HCT116 (cell line): ENCODE results near the gene USP2. TPM values are rescaled to one million over a fixed set of nuclear protein-coding genes. Genes with fewer than 3 reads are reported as not detected.

ENCODE experiments used
- ATAC-seq: fragments of 200-7000 bp; cut with Tn5 transposase; 2 replicates; pipeline ENCODE4 v1.9.1; 2020; ENCODE audit warnings: mild to moderate bottlenecking, moderate library complexity
- BruUV-seq: library from RNA; stranded (reverse); fragments of 400-500 nt; replicated peaks from 2 replicates; lab custom pipeline; 2021; lab: Mats Ljungman, UMichigan
- CTCF ChIA-PET: fragments of 300-600 bp; sonication (Branson Sonifier 250); formaldehyde crosslinking; loops from one replicate; lab custom pipeline; 2021; ENCODE audit warnings: antibody characterized with exemption; lab: Charles Lee
- POLR2A ChIA-PET: fragments of 300-600, 350-600 bp; sonication (Branson Sonifier 250); formaldehyde crosslinking; loops from one replicate; lab custom pipeline; 2021; ENCODE audit warnings: antibody characterized with exemption; lab: Charles Lee
- RAD21 ChIA-PET, 2 experiments: fragments of 300-600 bp; sonication (Branson Sonifier 250); formaldehyde crosslinking; loops; one replicate each; lab custom pipeline; 2023; ENCODE audit warnings: low total read pairs in 2 of 2; ENCODE audit not compliant: uncharacterized antibody in 2 of 2, unreplicated experiment in 2 of 2, low non-redundant PET in 1 of 2; lab: Charles Lee
- DNase-seq: peaks from one replicate; pipeline ENCODE4 v3.0.0-alpha.2; 2010; ENCODE audit warnings: low read depth, low spot score
- H2AFZ ChIP-seq: fragments of 200-600 bp; shearing (Covaris generic), sonication (generic); 2 replicates; pipeline ENCODE4 v1.6.1; 2017; ENCODE audit warnings: low read depth, mixed run types, mixed read lengths, antibody characterized with exemption, low read length; ENCODE audit not compliant: poor library complexity, severe bottlenecking
- H3K27ac ChIP-seq: 2 replicates; pipeline ENCODE4 v1.5.1; 2012; ENCODE audit warnings: low read depth, low read length
- H3K27me3 ChIP-seq: fragments of 200-600 bp; sonication (generic); 2 replicates; pipeline ENCODE4 v1.6.1; 2016; ENCODE audit warnings: mixed run types, low read length, mixed read lengths; ENCODE audit not compliant: insufficient read depth
- H3K36me3 ChIP-seq, 2 experiments: fragments of 200-500 bp in 1 of 2; fragments of 200-600 bp in 1 of 2; sonication (Bioruptor generic) in 1 of 2; sonication (generic) in 1 of 2; 2 replicates each; pipeline versions ENCODE4 v1.5.1 to v1.6.1; 2014 to 2016; ENCODE audit warnings: low read length in 2 of 2, inconsistent platforms in 1 of 2, mixed read lengths in 1 of 2, mixed run types in 1 of 2; ENCODE audit not compliant: insufficient read depth in 2 of 2, control insufficient read depth in 1 of 2
- H3K4me1 ChIP-seq, 2 experiments: fragments of 200-600 bp in 1 of 2; sonication (generic) in 1 of 2; 2 replicates each; pipeline versions ENCODE4 v1.5.1 to v1.6.1; 2012 to 2017; ENCODE audit warnings: low read length in 2 of 2, inconsistent platforms in 1 of 2, mild to moderate bottlenecking in 1 of 2, mixed read lengths in 1 of 2, mixed run types in 1 of 2, moderate library complexity in 1 of 2; ENCODE audit not compliant: insufficient read depth in 2 of 2, control insufficient read depth in 1 of 2
- H3K4me2 ChIP-seq: fragments of 200-600 bp; sonication (generic); 2 replicates; pipeline ENCODE4 v1.6.1; 2017; ENCODE audit warnings: mixed run types, low read length, mixed read lengths
- H3K4me3 ChIP-seq, 2 experiments: fragments of 200-600 bp in 1 of 2; sonication (generic) in 1 of 2; replicated peaks in 1 of 2; 2 replicates each; pipeline ENCODE4 v1.5.1; 2011 to 2016; ENCODE audit warnings: low read length in 2 of 2, control low read depth in 1 of 2, low read depth in 1 of 2, mild to moderate bottlenecking in 1 of 2, mixed read lengths in 1 of 2, mixed run types in 1 of 2
- H3K79me2 ChIP-seq: fragments of 200-600 bp; sonication (generic); 2 replicates; pipeline ENCODE4 v1.6.1; 2017; ENCODE audit warnings: mild to moderate bottlenecking, mixed run types, low read length, moderate library complexity, mixed read lengths; ENCODE audit not compliant: insufficient read depth
- H3K9ac ChIP-seq: fragments of 200-600 bp; sonication (generic); 2 replicates; pipeline ENCODE4 v1.6.1; 2016; ENCODE audit warnings: low read length, mixed read lengths
- H3K9me2 ChIP-seq: fragments of 200-600 bp; sonication (generic), shearing (Covaris generic); 2 replicates; pipeline ENCODE4 v1.6.1; 2017; ENCODE audit warnings: mixed run types, mild to moderate bottlenecking, moderate library complexity; ENCODE audit not compliant: insufficient read depth
- H3K9me3 ChIP-seq, 2 experiments: fragments of 200-500 bp in 1 of 2; fragments of 200-600 bp in 1 of 2; sonication (Bioruptor generic) in 1 of 2; sonication (generic) in 1 of 2; 2 replicates each; pipeline ENCODE4 v1.6.1; 2014 to 2017; ENCODE audit warnings: low read length in 2 of 2, mixed read lengths in 2 of 2, inconsistent platforms in 1 of 2, low read depth in 1 of 2, mild to moderate bottlenecking in 1 of 2, mixed run types in 1 of 2, moderate library complexity in 1 of 2; ENCODE audit not compliant: control insufficient read depth in 1 of 2, insufficient read depth in 1 of 2
- H4K20me1 ChIP-seq: fragments of 200-600 bp; sonication (generic), shearing (Covaris generic); 2 replicates; pipeline ENCODE4 v1.6.1; 2017; ENCODE audit warnings: mixed run types, mild to moderate bottlenecking, moderate library complexity; ENCODE audit not compliant: insufficient read depth
- CBX3 ChIP-seq: IDR thresholded peaks from 2 replicates; pipeline ENCODE4 v1.6.1; 2012; ENCODE audit warnings: low read depth
- EGR1 ChIP-seq: IDR thresholded peaks from 2 replicates; pipeline ENCODE4 v1.6.1; 2012; ENCODE audit warnings: low read depth
- ELF1 ChIP-seq: IDR thresholded peaks from 2 replicates; pipeline ENCODE4 v1.6.1; 2012; ENCODE audit warnings: low read depth, borderline replicate concordance
- EZH2phosphoT487 ChIP-seq: fragments of 200-600 bp; IDR thresholded peaks from 2 replicates; pipeline ENCODE4 v1.6.1; 2018; ENCODE audit warnings: antibody characterized with exemption, borderline replicate concordance
- JUND ChIP-seq: IDR thresholded peaks from 2 replicates; pipeline ENCODE4 v1.6.1; 2012
- POLR2A ChIP-seq: IDR thresholded peaks from 2 replicates; pipeline ENCODE4 v1.7.0; 2011; ENCODE audit warnings: borderline replicate concordance; ENCODE audit not compliant: insufficient read depth, insufficient read length; ENCODE audit errors: extremely low read depth
- RAD21 ChIP-seq: IDR thresholded peaks from 2 replicates; pipeline ENCODE4 v1.6.1; 2012; ENCODE audit warnings: low read depth, mild to moderate bottlenecking
- SP1 ChIP-seq: IDR thresholded peaks from 2 replicates; pipeline ENCODE4 v1.6.1; 2012; ENCODE audit warnings: low read depth
- SRF ChIP-seq: IDR thresholded peaks from 2 replicates; pipeline ENCODE4 v1.6.1; 2012; ENCODE audit warnings: low read depth
- TCF7L2 ChIP-seq: IDR thresholded peaks from 2 replicates; pipeline ENCODE4 v1.7.0; 2011; ENCODE audit warnings: borderline replicate concordance, inconsistent platforms; ENCODE audit not compliant: insufficient read depth, insufficient read length; ENCODE audit errors: extremely low read depth
- YY1 ChIP-seq: IDR thresholded peaks from 2 replicates; pipeline ENCODE4 v1.6.1; 2011; ENCODE audit warnings: low read length, low read depth, moderate library complexity, mild to moderate bottlenecking; ENCODE audit not compliant: insufficient replicate concordance; ENCODE audit errors: extremely low read depth
- ZNF274 ChIP-seq: fragments of 200-500 bp; sonication (Bioruptor generic); IDR thresholded peaks from 2 replicates; pipeline ENCODE4 v1.6.1; 2014; ENCODE audit warnings: mild to moderate bottlenecking, low read depth, low read length, inconsistent platforms
- intact Hi-C: fragments of 100-400 bp; cut with micrococcal nuclease; formaldehyde crosslinking; loops from 2 replicates; pipeline ENCODE4 v1.10.0; 2022
- total RNA-seq: library from RNA; stranded (reverse); gene quantifications from one replicate; pipeline ENCODE4 v1.2.1, GENCODE V29; 2021; ENCODE audit not compliant: unreplicated experiment
- TF ChIP-seq, protein P1 (sequence below): IDR thresholded peaks from 2 replicates; pipeline ENCODE4 v1.6.1; 2011; ENCODE audit warnings: mild to moderate bottlenecking, low read length, moderate library complexity; ENCODE audit not compliant: insufficient replicate concordance; ENCODE audit errors: extremely low read depth
- TF ChIP-seq, protein P2 (sequence below): IDR thresholded peaks from 2 replicates; pipeline ENCODE4 v1.6.1; 2012

Gene USP2
- total RNA-seq, 1 experiment from 2014 or later, result 5.0 TPM

DNA sequence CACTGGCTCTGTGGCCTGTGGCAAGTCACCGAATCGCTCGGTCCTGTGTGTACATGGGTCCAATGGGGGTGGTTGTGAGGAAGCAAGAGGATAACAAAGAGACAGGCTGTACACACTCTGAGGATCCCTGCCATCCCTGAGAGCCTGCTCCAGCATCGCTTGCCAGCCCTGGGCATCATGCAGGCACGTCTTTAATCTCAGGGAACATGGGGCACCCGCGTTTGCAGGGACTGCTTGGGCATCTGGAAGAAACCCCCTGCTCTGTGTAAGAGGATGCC, 39.5 kb downstream of the USP2 start (continued):
- TF ChIP-seq SP1, result no peak
- TF ChIP-seq TCF7L2, result no peak
- no peak for TF ChIP-seq JUND
- no peak for TF ChIP-seq POLR2A
- TF ChIP-seq EZH2phosphoT487, result no peak
- TF ChIP-seq, protein P1, sequence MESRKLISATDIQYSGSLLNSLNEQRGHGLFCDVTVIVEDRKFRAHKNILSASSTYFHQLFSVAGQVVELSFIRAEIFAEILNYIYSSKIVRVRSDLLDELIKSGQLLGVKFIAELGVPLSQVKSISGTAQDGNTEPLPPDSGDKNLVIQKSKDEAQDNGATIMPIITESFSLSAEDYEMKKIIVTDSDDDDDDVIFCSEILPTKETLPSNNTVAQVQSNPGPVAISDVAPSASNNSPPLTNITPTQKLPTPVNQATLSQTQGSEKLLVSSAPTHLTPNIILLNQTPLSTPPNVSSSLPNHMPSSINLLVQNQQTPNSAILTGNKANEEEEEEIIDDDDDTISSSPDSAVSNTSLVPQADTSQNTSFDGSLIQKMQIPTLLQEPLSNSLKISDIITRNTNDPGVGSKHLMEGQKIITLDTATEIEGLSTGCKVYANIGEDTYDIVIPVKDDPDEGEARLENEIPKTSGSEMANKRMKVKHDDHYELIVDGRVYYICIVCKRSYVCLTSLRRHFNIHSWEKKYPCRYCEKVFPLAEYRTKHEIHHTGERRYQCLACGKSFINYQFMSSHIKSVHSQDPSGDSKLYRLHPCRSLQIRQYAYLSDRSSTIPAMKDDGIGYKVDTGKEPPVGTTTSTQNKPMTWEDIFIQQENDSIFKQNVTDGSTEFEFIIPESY, result no peak
- TF ChIP-seq, protein P2, sequence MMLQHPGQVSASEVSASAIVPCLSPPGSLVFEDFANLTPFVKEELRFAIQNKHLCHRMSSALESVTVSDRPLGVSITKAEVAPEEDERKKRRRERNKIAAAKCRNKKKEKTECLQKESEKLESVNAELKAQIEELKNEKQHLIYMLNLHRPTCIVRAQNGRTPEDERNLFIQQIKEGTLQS, result no peak

DNA sequence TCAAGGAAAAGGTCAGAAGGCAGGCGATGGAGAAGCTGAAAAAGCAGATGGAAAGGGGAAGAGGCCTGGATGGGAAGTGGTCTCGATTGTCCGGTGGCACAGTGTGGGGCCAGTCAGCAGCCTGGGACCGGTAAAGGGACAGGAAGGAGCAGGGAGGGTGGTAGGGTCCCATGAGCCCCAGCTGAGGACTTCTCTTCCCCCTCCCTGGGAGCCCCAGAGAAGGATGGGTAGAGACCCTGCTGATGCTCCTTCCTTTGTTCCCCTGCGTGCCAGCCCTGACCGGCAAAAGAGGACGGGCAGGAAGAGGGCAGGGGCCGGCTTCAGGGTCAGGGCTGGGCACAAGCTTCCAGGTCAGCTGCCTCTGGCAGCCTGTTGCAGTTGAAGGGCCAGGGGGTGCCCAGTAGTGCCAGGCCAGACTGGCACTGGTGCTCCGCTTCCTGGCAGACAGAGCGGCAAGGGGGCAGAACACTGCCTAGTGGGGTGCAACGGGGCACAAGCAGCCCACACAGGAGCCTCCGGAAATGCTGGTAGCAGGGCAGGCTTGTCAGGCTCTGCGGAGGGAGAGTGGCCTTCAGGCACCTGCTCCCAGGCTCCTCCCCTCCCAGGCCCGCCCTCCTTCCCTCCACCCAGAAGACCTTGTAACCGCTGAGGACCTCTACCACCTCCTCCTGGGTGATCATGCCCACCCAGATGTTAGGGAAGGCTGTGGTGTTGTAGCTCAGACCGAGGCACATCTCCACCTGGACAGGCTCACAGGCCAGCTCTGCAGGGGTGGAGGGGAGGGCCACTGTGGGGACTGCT, 40.1 kb downstream of the USP2 start:
- Histone ChIP-seq H3K9me2 (no peaks in the 10 kb centered on the region), H3K27ac (no peak overlapping the region), H3K27me3 (no peaks in the 10 kb centered on the region), H3K4me2 (no peak overlapping the region), H3K4me1 (peaks cover 0 to 34% of the 10 kb centered on the region in 2 experiments; a peak in 3 of 4 replicates), H3K4me3 (no peak overlapping the region), H3K9ac (no peak overlapping the region), H3K79me2 (peaks cover 10% of the 10 kb centered on the region), H3K9me3 (no peaks in the 10 kb centered on the region), H2AFZ (no peak overlapping the region), H4K20me1 (no peaks in the 10 kb centered on the region), H3K36me3 (peaks cover 0 to 9% of the 10 kb centered on the region in 2 experiments; a peak in 1 of 4 replicates)
- ChIA-PET POLR2A (no interaction called here), RAD21 (no interaction called here), CTCF (interaction anchor here (1.2 to 1.6 kb wide), 4 partner anchors 13 to 135 kb away, joined by 4 to 10 read pairs (median 8); partner anchors contain the start of gene CBL)
- ATAC-seq (no peak), DNase-seq (no peak)
- TF ChIP-seq SRF (no peak), EGR1 (no peak), YY1 (no peak), JUND (no peak), EZH2phosphoT487 (no peak), POLR2A (no peak), RAD21 (no peak), ELF1 (no peak), ZNF274 (no peak), SP1 (no peak), CBX3 (no peak)
- BruUV-seq, result no TSS peak
- intact Hi-C loops, result no loop called here
